Large intestine (tissue), 3 donors: Measurements from ENCODE around the gene SLC12A4. TPM values are rescaled to one million over a fixed set of nuclear protein-coding genes. Genes with fewer than 3 reads are reported as not detected.

Experiments
- DNase-seq, 2 donors: peaks; one replicate each; pipeline versions ENCODE4 v3.0.0 to v3.0.0-alpha.2; 2013
- H3K27ac ChIP-seq: one replicate; pipeline ENCODE4 v1.5.1; 2013; ENCODE audit warnings: low read length
- H3K27me3 ChIP-seq: 2 replicates; pipeline ENCODE4 v1.6.1; 2013; ENCODE audit warnings: low read length; ENCODE audit not compliant: control insufficient read depth, insufficient read depth
- H3K36me3 ChIP-seq: 2 replicates; pipeline ENCODE4 v1.6.1; 2013; ENCODE audit warnings: low read length; ENCODE audit not compliant: control insufficient read depth, insufficient read depth
- H3K4me1 ChIP-seq: one replicate; pipeline ENCODE4 v1.6.1; 2013; ENCODE audit warnings: low read length; ENCODE audit not compliant: control insufficient read depth, insufficient read depth
- H3K4me3 ChIP-seq: one replicate; pipeline ENCODE4 v1.5.1; 2013; ENCODE audit warnings: low read length
- H3K9me3 ChIP-seq: one replicate; pipeline ENCODE4 v1.6.1; 2013; ENCODE audit warnings: mild to moderate bottlenecking, low read depth, low read length, moderate library complexity; ENCODE audit not compliant: control insufficient read depth
- WGBS: methylation state at CpG from one replicate; pipeline ENCODE4 v1.1.5; 2013; ENCODE audit warnings: low lambda C conversion rate; ENCODE audit not compliant: insufficient coverage; 5-methylcytosine and 5-hydroxymethylcytosine counted together
- polyA plus RNA-seq: library from polyadenylated mRNA; unstranded; fragments of 120-200 nt; gene quantifications from one replicate; pipeline ENCODE4 v1.2.1, GENCODE V29; 2013

SLC12A4 gene
- polyA plus RNA-seq, 1 donor: 25.5 TPM

- Histone ChIP-seq H3K9me3 (no peaks in the 10 kb centered on the region), H3K36me3 (peaks cover 58% of the 10 kb centered on the region), H3K4me1 (peaks cover 14% of the 10 kb centered on the region), H3K27ac (no peak overlapping the region), H3K27me3 (no peaks in the 10 kb centered on the region), H3K4me3 (no peak overlapping the region)
- no peak for DNase-seq
- 100% methylated on average over 1 of the region's 4 CpGs for WGBS
These were observed 36.0 kb downstream of the SLC12A4 start for GRCh38 chr16:67932462-67932840.

GRCh38 chr16:67931712-67932461, 36.5 kb downstream of the SLC12A4 start, which contains the start of gene CTRL:
CTRL (minus strand) TSS chr16:67931862; CDS start chr16:67931852, 10 bp downstream.
- no CpG with 5 or more reads among the region's 15 CpGs for WGBS
- no peaks in the 10 kb centered on the region for H3K9me3 ChIP-seq
- no peak for DNase-seq
- peaks cover 9% of the 10 kb centered on the region for H3K4me1 ChIP-seq
- no peak within 1 kb of the TSS for H3K27ac ChIP-seq
- H3K36me3 ChIP-seq: peaks cover 64% of the 10 kb centered on the region
- H3K4me3 ChIP-seq: no peak within 1 kb of the TSS
- H3K27me3 ChIP-seq: no peaks in the 10 kb centered on the region

- DNase-seq: no peak
- Histone ChIP-seq H3K4me1 (peaks cover 7% of the 10 kb centered on the region), H3K4me3 (no peak overlapping the region), H3K36me3 (peaks cover 69% of the 10 kb centered on the region), H3K27me3 (no peaks in the 10 kb centered on the region), H3K27ac (no peak overlapping the region), H3K9me3 (no peaks in the 10 kb centered on the region)
- 100% methylated on average over 1 of the region's 17 CpGs for WGBS
These were observed 37.7 kb downstream of the SLC12A4 start for GRCh38 chr16:67930678-67931211.

- Histone ChIP-seq H3K4me3 (no peak overlapping the region), H3K27ac (no peak overlapping the region), H3K27me3 (no peaks in the 10 kb centered on the region), H3K4me1 (peaks cover 5% of the 10 kb centered on the region), H3K36me3 (peaks cover 71% of the 10 kb centered on the region), H3K9me3 (no peaks in the 10 kb centered on the region)
- no CpG with 5 or more reads among the region's 14 CpGs for WGBS
- DNase-seq: no peak
These were observed 38.2 kb downstream of the SLC12A4 start for GRCh38 chr16:67930191-67930590.

- Histone ChIP-seq H3K27me3 (no peaks in the 10 kb centered on the region), H3K36me3 (peaks cover 62% of the 10 kb centered on the region), H3K9me3 (no peaks in the 10 kb centered on the region), H3K27ac (no peak overlapping the region), H3K4me3 (no peak overlapping the region), H3K4me1 (no peaks in the 10 kb centered on the region)
- peak; percentile 44 to 58 for DNase-seq
- no CpG with 5 or more reads among the region's 16 CpGs for WGBS
These were observed 39.7 kb downstream of the SLC12A4 start for GRCh38 chr16:67928561-67929364.

GRCh38 chr16:67928147-67928546, 40.3 kb downstream of the SLC12A4 start:
- H3K4me3 ChIP-seq: no peak overlapping the region

GRCh38 chr16:67927131-67927941, 41.1 kb downstream of the SLC12A4 start:
- Histone ChIP-seq H3K4me3 (no peak overlapping the region), H3K36me3 (peaks cover 65% of the 10 kb centered on the region), H3K27ac (no peak overlapping the region), H3K27me3 (no peaks in the 10 kb centered on the region), H3K4me1 (no peaks in the 10 kb centered on the region), H3K9me3 (no peaks in the 10 kb centered on the region)
- DNase-seq: no peak
- WGBS: no CpG with 5 or more reads among the region's 22 CpGs

More at GRCh38 chr16:67928147-67928546, 40.3 kb downstream of the SLC12A4 start:
- no peak for DNase-seq
- no peak overlapping the region for H3K27ac ChIP-seq
- peaks cover 65% of the 10 kb centered on the region for H3K36me3 ChIP-seq
- H3K4me1 ChIP-seq: no peaks in the 10 kb centered on the region
- H3K9me3 ChIP-seq: no peaks in the 10 kb centered on the region
- no CpG with 5 or more reads among the region's 7 CpGs for WGBS
- no peaks in the 10 kb centered on the region for H3K27me3 ChIP-seq

GRCh38 chr16:67926181-67926750, 42.2 kb downstream of the SLC12A4 start:
- H3K9me3 ChIP-seq: no peaks in the 10 kb centered on the region
- no peak overlapping the region for H3K27ac ChIP-seq
- no CpG with 5 or more reads among the region's 13 CpGs for WGBS
- no peak overlapping the region for H3K4me3 ChIP-seq
- H3K36me3 ChIP-seq: peaks cover 67% of the 10 kb centered on the region
- no peaks in the 10 kb centered on the region for H3K4me1 ChIP-seq
- H3K27me3 ChIP-seq: no peaks in the 10 kb centered on the region
- no peak for DNase-seq

- whole genome bisulfite sequencing: no CpG with 5 or more reads among the region's 10 CpGs
- H3K36me3 ChIP-seq: peaks cover 60% of the 10 kb centered on the region
These were observed 44.1 kb downstream of the SLC12A4 start for GRCh38 chr16:67924140-67924906.

More at GRCh38 chr16:67924140-67924906, 44.1 kb downstream of the SLC12A4 start:
- no peak overlapping the region for H3K4me3 ChIP-seq
- H3K27ac ChIP-seq: no peak overlapping the region
- no peaks in the 10 kb centered on the region for H3K27me3 ChIP-seq
- no peaks in the 10 kb centered on the region for H3K9me3 ChIP-seq
- DNase-seq: no peak
- no peaks in the 10 kb centered on the region for H3K4me1 ChIP-seq
